Measurements from ENCODE around the gene ARF1.

Gene ARF1

GRCh38 chr1:228071839-228072657 lies 10.5 kb upstream of the ARF1 start:
- DNase-seq, result no peak

- DNase-seq, result no peak
Observed at GRCh38 chr1:228072658-228073043, 9.9 kb upstream of the ARF1 start.

- no peak for DNase-seq
Observed at GRCh38 chr1:228073061-228073856, 9.2 kb upstream of the ARF1 start.

GRCh38 chr1:228073857-228074545 lies 8.5 kb upstream of the ARF1 start:
- no peak for DNase-seq

- DNase-seq, result no peak
Observed at GRCh38 chr1:228074954-228075730, 7.4 kb upstream of the ARF1 start.

GRCh38 chr1:228075801-228076271 lies 6.7 kb upstream of the ARF1 start:
- no peak for DNase-seq

GRCh38 chr1:228076796-228077430 lies 5.6 kb upstream of the ARF1 start:
- DNase-seq, result no peak

- DNase-seq, result no peak
Observed at GRCh38 chr1:228077565-228078330, 4.8 kb upstream of the ARF1 start.

- no peak for DNase-seq
Observed at GRCh38 chr1:228079013-228079412, 3.5 kb upstream of the ARF1 start.

- no peak for DNase-seq
Observed at GRCh38 chr1:228079601-228080263, 2.8 kb upstream of the ARF1 start.

GRCh38 chr1:228081144-228081543 lies 1.4 kb upstream of the ARF1 start:
- no peak for DNase-seq

- no peak for DNase-seq
Observed at GRCh38 chr1:228081578-228082213, 812 bp upstream of the ARF1 start.

GRCh38 chr1:228082918-228083870 lies 686 bp downstream of the ARF1 start:
- DNase-seq, result no peak

GRCh38 chr1:228083871-228084278 lies 1.4 kb downstream of the ARF1 start:
- no peak for DNase-seq

- no peak for DNase-seq
Observed at GRCh38 chr1:228084325-228084724, 1.8 kb downstream of the ARF1 start.

GRCh38 chr1:228084797-228085196 lies 2.3 kb downstream of the ARF1 start:
- no peak for DNase-seq

- DNase-seq, result no peak
Observed at GRCh38 chr1:228085287-228085951, 2.9 kb downstream of the ARF1 start.

GRCh38 chr1:228087771-228088251 lies 5.3 kb downstream of the ARF1 start:
- DNase-seq, result no peak

Measured in stimulated activated CD4-positive, alpha-beta T cell treated with anti-CD3 and anti-CD28 coated beads, Interleukin-2, amount 100 ng/mL, for 48 hours (primary cell).